ENCODE results near the gene NARF. TPM values are rescaled to one million over a fixed set of nuclear protein-coding genes. Genes with fewer than 3 reads are reported as not detected.

NARF gene
- total RNA-seq, 2 experiments from 2014 or later, result 75.0 to 151 TPM

DNA sequence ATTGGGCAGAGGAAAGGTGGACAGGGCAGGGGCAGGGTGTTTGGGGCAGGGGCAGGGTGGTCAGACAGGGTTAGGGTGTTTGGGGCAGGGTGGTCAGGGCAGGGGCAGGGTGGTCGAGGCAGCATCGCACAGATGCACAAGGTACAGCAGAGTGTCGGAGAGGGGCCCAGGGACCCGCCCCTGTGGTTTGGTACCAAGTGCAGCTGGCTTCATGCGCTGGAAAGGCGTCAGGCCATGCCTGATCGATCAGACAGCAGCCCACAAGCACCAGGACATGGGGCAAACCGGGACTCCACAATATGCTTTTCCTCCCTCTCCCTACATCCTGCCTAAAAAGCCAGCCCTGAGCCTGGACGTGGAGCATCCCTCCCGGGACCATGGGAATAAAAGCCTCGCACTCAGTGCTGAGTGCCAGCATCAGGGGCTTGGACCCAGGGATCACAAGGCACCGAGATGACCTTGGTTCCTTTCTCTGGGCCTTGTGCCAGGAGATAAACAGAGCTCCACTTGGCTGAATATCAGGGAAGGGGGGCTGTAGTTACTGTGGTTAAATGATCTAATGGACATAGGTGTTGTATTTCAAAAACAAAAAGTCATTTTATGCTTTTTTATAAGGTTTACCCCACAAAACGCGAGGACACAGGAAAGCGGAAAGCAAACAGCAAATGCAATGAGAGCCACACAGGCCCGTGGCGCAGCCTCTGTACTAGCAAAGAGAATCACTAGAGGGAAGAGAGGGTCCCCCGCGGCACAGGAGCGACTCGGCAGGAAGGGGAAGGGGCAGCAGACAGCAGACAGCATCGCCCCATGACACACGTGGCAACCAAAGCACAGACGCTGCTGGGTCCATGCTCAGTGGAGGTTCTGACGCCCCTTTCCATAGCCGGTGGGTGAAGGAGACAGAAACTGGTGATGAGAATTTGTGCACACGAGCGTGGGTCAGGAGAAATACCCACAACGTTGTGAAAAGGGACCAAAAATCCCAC lies 45.7 kb upstream of the NARF start:
- peaks cover 10% of the 10 kb centered on the region for H3K4me1 ChIP-seq (ENCODE audit: insufficient read depth, low read length, poor library complexity, severe bottlenecking)
- intact Hi-C loops (cut with micrococcal nuclease; ENCODE audit: unreplicated experiment), result no loop called here
- ChIA-PET POLR2A (no interaction called here), CTCF (ENCODE audit: unreplicated experiment) (no interaction called here)
- H3K4me3 ChIP-seq (ENCODE audit: low read depth, low read length, poor library complexity, severe bottlenecking), result no peak overlapping the region
- BruUV-seq (replicated peaks), result no TSS peak
- no peak for DNase-seq (ENCODE audit: low spot score)
- no peak overlapping the region for H3K4me2 ChIP-seq (ENCODE audit: low read length)
- H2AFZ ChIP-seq (ENCODE audit: low read length), result no peak overlapping the region
- no peak overlapping the region for H3K27ac ChIP-seq (ENCODE audit: low read depth, low read length, poor library complexity, severe bottlenecking)
- 0 out of 2 replicates have a peak, but pooled peaks cover 3% of the 10 kb centered on the region for H4K20me1 ChIP-seq (ENCODE audit: insufficient read depth, low read length)
- no peaks in the 10 kb centered on the region for H3K9me3 ChIP-seq (ENCODE audit: low read length)
- H3K79me2 ChIP-seq (ENCODE audit: insufficient read depth, low read depth, low read length), result peaks cover 9% of the 10 kb centered on the region; the same call in 1 of the 2 replicates
- H3K36me3 ChIP-seq (ENCODE audit: insufficient read depth, low read length), result peaks cover 26% of the 10 kb centered on the region; the same call in 1 of the 2 replicates
- no peaks in the 10 kb centered on the region for H3K9me2 ChIP-seq (ENCODE audit: insufficient read depth, low read length)
- no peak for TF ChIP-seq EZH2phosphoT487 (IDR thresholded peaks at IDR 0.05; ENCODE audit: borderline replicate concordance, low read depth, low read length)
- TF ChIP-seq, protein P1, sequence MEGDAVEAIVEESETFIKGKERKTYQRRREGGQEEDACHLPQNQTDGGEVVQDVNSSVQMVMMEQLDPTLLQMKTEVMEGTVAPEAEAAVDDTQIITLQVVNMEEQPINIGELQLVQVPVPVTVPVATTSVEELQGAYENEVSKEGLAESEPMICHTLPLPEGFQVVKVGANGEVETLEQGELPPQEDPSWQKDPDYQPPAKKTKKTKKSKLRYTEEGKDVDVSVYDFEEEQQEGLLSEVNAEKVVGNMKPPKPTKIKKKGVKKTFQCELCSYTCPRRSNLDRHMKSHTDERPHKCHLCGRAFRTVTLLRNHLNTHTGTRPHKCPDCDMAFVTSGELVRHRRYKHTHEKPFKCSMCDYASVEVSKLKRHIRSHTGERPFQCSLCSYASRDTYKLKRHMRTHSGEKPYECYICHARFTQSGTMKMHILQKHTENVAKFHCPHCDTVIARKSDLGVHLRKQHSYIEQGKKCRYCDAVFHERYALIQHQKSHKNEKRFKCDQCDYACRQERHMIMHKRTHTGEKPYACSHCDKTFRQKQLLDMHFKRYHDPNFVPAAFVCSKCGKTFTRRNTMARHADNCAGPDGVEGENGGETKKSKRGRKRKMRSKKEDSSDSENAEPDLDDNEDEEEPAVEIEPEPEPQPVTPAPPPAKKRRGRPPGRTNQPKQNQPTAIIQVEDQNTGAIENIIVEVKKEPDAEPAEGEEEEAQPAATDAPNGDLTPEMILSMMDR (conservative IDR thresholded peaks at IDR 0.05; ENCODE audit: low read length), result no peak

DNA sequence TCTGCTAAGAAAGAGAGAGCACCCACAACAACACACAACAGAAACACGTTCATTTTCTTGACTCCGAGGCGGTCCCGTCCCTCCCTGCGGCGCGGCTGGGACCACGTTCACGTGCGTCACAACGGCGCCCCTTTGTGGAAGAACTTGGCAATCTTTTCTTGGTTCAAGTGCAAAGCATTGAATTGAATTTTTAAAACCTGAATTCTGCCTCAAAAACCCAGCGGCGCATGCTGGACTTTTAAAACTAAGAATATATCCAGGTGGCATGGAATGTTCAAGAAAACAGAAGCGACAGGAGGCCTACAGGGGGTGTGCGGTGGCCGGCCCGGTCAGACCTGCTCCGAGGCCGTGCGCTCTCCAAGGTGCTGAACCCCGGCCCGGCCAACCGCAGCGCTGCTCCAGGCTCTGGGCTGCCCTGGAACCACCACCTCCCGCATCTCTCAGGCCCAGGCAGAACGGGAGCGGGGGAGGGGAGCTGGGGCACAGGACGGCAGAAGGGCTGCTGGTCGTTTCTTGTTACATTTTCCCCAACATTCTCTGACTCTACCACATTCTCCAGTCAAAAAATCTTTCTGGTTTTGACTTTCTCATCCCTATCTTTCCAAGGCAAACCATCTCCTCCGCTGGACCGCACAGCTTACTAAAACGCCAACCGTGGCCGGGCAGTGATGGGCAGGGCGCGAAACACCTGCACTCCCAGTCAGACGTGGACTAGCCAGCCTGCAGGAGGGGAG lies 43.8 kb upstream of the NARF start:
- Histone ChIP-seq H3K4me2 (ENCODE audit: low read length) (no peak overlapping the region), H3K4me3 (ENCODE audit: low read depth, low read length, poor library complexity, severe bottlenecking) (no peak overlapping the region), H3K27ac (ENCODE audit: low read depth, low read length, poor library complexity, severe bottlenecking) (no peak overlapping the region), H3K4me1 (ENCODE audit: insufficient read depth, low read length, poor library complexity, severe bottlenecking) (peaks cover 14% of the 10 kb centered on the region), H4K20me1 (ENCODE audit: insufficient read depth, low read length) (0 out of 2 replicates have a peak, but pooled peaks cover 3% of the 10 kb centered on the region), H3K9me3 (ENCODE audit: low read length) (no peaks in the 10 kb centered on the region), H3K9me2 (ENCODE audit: insufficient read depth, low read length) (no peaks in the 10 kb centered on the region), H3K79me2 (ENCODE audit: insufficient read depth, low read depth, low read length) (peaks cover 21% of the 10 kb centered on the region; the same call in 1 of the 2 replicates), H3K36me3 (ENCODE audit: insufficient read depth, low read length) (peaks cover 17% of the 10 kb centered on the region; the same call in 1 of the 2 replicates), H2AFZ (ENCODE audit: low read length) (no peak overlapping the region)
- intact Hi-C loops (cut with micrococcal nuclease; ENCODE audit: unreplicated experiment), result loop anchor here (1.0 to 5.0 kb wide), 4 partner anchors 43 to 182 kb away; partner anchors contain the start of gene NARF
- CTCF ChIA-PET (ENCODE audit: unreplicated experiment), result no interaction called here
- peak; percentile 64 for DNase-seq (ENCODE audit: low spot score)
- POLR2A ChIA-PET, result no interaction called here
- TF ChIP-seq, protein P1 (conservative IDR thresholded peaks at IDR 0.05; ENCODE audit: low read length), result peak; percentile 92
- TF ChIP-seq EZH2phosphoT487 (IDR thresholded peaks at IDR 0.05; ENCODE audit: borderline replicate concordance, low read depth, low read length), result no peak
- no TSS peak for BruUV-seq (replicated peaks)
